ENCODE measurements around the gene PMEPA1.

Gene PMEPA1

GRCh38 chr20:57675773-57676172 lies 34.0 kb downstream of the PMEPA1 start:
- no peak for DNase-seq

DNA sequence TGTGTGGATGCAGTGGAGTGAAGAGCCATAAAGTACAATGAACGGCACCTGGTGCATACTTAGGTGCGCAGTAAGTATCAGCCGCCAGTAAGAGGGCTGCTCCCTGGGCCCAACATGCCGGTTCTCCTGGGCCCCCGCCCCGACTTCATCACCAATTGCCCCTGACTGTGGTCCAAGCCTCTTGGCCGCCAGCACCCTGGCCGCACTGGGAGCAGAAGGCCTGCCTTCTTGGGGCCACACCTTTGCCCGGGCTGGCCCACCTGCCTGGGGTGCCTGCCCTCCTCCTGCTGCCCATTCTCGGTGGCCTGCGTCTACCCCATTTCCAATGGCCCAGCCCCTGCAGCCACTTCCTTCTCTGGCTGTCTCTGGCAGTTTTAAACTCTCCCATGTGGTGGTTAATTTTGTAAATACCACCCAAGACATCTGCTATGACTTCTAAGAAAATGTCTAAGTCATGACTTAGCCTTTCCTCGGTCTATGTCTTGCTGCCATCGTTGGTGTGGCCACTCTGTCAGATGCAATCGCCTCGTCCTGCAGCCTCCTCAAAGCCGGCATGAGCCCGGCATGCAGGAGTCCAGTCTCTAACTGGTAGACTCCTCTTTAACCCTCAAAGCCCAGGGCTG lies 36.8 kb downstream of the PMEPA1 start:
- no peak for DNase-seq

- no peak for DNase-seq
These were observed 37.7 kb downstream of the PMEPA1 start for GRCh38 chr20:57672164-57672563.

GRCh38 chr20:57671662-57672061 lies 38.2 kb downstream of the PMEPA1 start:
- no peak for DNase-seq

DNA sequence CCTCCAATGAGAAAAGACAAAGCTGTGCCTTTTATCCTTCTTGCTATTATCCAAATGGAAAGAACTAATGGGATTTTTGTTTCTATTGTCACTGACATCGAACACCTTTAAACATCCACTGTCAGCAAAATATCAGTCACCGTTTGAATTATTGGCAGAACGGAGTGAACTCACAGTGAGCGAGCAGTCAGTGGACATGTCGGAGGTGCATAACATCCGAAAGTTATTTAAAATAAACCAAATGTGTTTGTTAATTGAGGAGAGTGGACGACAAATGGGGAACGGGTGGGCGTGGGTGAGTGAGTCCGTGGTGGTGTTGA lies 38.8 kb downstream of the PMEPA1 start:
- DNase-seq = no peak

GRCh38 chr20:57670288-57671071 lies 39.3 kb downstream of the PMEPA1 start:
- DNase-seq = no peak

- DNase-seq = no peak
These were observed 40.2 kb downstream of the PMEPA1 start for GRCh38 chr20:57669632-57670031.

GRCh38 chr20:57667924-57668782 lies 41.7 kb downstream of the PMEPA1 start:
- DNase-seq = no peak

DNA sequence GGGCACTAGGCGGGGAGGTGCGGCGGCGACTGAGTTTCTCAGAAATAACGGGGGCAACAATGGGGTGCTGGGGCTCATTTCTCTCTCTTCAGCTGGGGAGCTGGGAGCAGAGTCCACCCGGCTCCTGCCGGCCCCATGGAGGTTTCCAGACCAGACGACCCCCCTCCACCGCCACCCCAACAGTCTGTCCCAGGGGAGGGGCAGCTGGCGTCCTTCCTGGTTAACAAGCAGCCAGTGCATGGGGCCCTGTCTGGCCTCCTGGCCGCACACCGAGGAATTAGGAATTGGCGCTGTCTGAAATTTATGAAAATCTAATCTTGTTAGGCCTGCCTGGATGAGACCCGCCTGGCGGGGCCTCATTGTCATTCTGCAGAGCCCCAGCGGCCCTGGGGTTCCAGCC lies 42.4 kb downstream of the PMEPA1 start:
- no peak for DNase-seq

DNA sequence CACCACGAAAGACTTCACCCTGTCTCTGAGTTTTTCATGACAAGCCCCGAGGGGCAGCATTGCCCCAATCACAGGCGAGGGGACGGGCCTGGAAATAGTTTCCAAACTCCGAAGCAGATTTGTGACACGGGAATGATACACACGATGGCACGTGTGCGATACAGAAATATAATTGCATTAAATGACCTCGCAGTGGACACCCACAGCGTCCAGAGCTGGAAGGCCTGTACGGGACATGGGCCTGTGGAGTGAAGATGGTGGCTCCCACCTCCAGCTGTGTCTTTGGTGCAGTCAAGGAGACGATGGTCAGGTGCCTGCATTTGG lies 43.0 kb downstream of the PMEPA1 start:
- DNase-seq = no peak

- DNase-seq = no peak
These were observed 43.5 kb downstream of the PMEPA1 start for GRCh38 chr20:57666106-57666833.

- DNase-seq = no peak
These were observed 44.2 kb downstream of the PMEPA1 start for GRCh38 chr20:57665589-57665971.

DNA sequence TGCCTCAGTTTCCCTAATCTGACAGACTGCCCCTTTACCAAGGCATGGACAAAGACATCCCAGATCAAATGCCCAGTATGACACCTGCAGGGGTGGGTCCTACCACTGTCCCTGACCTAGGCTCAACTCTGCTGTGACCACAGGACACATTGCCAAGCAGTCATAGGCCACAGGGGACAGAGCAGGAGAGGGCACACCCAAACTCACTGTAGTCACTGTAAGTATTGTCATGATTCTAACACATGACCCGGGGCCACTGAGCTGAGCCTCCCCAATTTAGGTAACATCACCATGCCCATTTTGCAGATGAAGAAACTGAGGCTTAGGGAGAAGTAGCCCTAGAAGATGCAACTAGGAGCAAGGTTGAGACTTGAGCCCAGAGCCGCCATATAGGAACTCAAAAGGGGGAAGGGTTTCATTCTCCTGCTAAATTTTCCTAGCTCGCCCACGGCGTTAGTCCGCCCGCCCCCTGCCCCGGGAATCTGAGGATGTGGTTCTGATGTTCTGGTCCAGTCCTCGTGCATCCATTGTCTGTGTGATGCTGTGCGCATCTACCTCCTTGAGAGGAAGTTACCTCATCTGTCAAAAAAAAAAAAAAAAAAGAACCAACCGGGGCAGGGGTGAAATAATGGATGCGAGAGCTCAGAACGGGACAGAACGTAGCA lies 44.8 kb downstream of the PMEPA1 start:
- no peak for DNase-seq

- no peak for DNase-seq
These were observed 45.3 kb downstream of the PMEPA1 start for GRCh38 chr20:57664476-57664875.

- no peak for DNase-seq
These were observed 45.9 kb downstream of the PMEPA1 start for GRCh38 chr20:57663681-57664451.

DNA sequence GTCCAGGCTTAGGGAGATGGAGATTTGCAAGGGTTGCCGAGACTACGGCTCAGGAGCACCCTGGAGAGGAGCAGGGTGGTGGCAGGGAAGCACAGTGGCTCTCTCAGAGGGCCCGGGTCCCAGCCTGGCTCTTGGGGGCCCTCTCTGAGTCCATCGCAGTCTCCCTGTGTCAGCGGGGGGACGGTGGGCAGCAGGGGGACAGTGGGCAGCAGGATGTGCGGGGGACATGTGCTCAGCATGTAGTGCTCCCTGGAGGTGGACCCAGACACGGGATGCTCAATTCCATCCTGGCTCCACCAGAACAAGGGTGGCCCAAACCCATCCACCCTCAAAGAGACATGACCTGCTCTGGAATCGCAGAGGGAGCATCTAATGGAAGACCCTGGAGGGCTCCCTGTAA lies 46.6 kb downstream of the PMEPA1 start:
- DNase-seq = no peak

GRCh38 chr20:57662456-57663240 lies 47.2 kb downstream of the PMEPA1 start:
- DNase-seq = no peak

- DNase-seq = no peak
These were observed 47.9 kb downstream of the PMEPA1 start for GRCh38 chr20:57661746-57662455.

- DNase-seq = no peak
These were observed 48.7 kb downstream of the PMEPA1 start for GRCh38 chr20:57660922-57661745.

All from stimulated activated naive CD4-positive, alpha-beta T cell (primary cell).